ENCODE measurements around the gene ESPN. TPM values are rescaled to one million over a fixed set of nuclear protein-coding genes. Genes with fewer than 3 reads are reported as not detected.
"Not testable (repeated sequence)": the region's sequence is repeated elsewhere in the genome, so short reads cannot be mapped to it uniquely, and the experiment has no call there.

Gene ESPN
- total and polyA plus RNA-seq, 10 of the 15 experiments (the other 5 are each of a cell fraction or from before 2014, with no cell fraction given) = 0.18 to 0.71 (median 0.59) TPM; not detected in 7

DNA sequence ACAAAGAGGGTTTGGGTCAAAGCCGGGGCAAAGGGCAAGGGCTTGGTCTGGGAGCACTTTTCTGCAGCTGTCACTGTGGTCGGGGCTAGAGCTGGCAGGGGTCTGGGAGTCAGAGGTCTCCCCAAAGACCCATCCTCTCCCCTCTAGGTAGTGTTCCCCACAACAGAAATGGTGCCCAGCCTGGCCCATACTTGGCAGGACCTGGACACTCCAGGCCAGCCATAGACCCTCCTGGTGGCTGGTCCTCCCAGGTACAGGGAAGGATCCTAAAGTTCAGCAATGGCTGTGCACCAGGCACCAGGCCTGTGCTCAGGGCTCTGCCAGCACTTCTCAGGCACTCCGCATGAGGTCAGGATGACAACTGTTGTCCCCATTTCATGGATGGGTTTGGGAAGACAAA is 11.0 kb downstream of the ESPN start:
- peaks cover 4% of the 10 kb centered on the region for H4K20me1 ChIP-seq (ENCODE audit: control insufficient read depth, insufficient read depth)
- no peak overlapping the region for H3K4me3 ChIP-seq
- intact Hi-C loops (cut with micrococcal nuclease; ENCODE audit: unreplicated experiment) = no loop called here
- WGBS (ENCODE audit: insufficient coverage, insufficient replicate concordance, low lambda C conversion rate, missing lambda C conversion rate) = 43% methylated on average over 2 of the region's 3 CpGs
- H3K9ac ChIP-seq (ENCODE audit: control insufficient read depth, insufficient read depth, low read length) = no peak overlapping the region
- DNase-seq (ENCODE audit: low read depth, low spot score) = no peak
- CTCF ChIA-PET = interaction anchor here (0.8 kb wide), 1 partner anchor 12 kb away, joined by 4 read pairs; no protein-coding TSS in a partner anchor
- H3K4me1 ChIP-seq (ENCODE audit: control insufficient read depth, insufficient read depth, low read length) = no peaks in the 10 kb centered on the region
- no peaks in the 10 kb centered on the region for H3K9me3 ChIP-seq (replicated peaks; ENCODE audit: control insufficient read depth, insufficient read depth, low read length)
- no peak overlapping the region for H2AFZ ChIP-seq (ENCODE audit: control insufficient read depth, low read depth, low read length)
- in situ Hi-C loops (cut with MboI) = no loop called here
- no peak for FAIRE-seq
- no peaks in the 10 kb centered on the region for H3K79me2 ChIP-seq (ENCODE audit: control insufficient read depth, insufficient read depth, low read length)
- ATAC-seq = no peak
- TF ChIP-seq, protein P1, sequence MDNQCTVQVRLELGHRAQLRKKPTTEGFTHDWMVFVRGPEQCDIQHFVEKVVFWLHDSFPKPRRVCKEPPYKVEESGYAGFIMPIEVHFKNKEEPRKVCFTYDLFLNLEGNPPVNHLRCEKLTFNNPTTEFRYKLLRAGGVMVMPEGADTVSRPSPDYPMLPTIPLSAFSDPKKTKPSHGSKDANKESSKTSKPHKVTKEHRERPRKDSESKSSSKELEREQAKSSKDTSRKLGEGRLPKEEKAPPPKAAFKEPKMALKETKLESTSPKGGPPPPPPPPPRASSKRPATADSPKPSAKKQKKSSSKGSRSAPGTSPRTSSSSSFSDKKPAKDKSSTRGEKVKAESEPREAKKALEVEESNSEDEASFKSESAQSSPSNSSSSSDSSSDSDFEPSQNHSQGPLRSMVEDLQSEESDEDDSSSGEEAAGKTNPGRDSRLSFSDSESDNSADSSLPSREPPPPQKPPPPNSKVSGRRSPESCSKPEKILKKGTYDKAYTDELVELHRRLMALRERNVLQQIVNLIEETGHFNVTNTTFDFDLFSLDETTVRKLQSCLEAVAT (IDR thresholded peaks at IDR 0.05) = no peak
- no peak overlapping the region for H3K27ac ChIP-seq (ENCODE audit: control insufficient read depth, insufficient read depth)
- H3K36me3 ChIP-seq (ENCODE audit: control insufficient read depth in 2 of 2, insufficient read depth in 2 of 2, low read length in 1 of 2) = no peaks in the 10 kb centered on the region
- RAD21 ChIA-PET (ENCODE audit: unreplicated experiment) = no interaction called here
- BruUV-seq (replicated peaks) = no TSS peak
- H3K27me3 ChIP-seq (replicated peaks in 1 of 2; ENCODE audit: control insufficient read depth in 2 of 2, insufficient read depth in 2 of 2, low read length in 1 of 2) = no peaks in the 10 kb centered on the region
- no peak overlapping the region for H3K4me2 ChIP-seq (ENCODE audit: control insufficient read depth, insufficient read depth)
- POLR2A ChIA-PET = interaction anchor here (0.6 kb wide), 1 partner anchor 71 kb away, joined by 3 read pairs; no protein-coding TSS in a partner anchor
- SMC1A ChIA-PET (ENCODE audit: uncharacterized antibody, unreplicated experiment) = no interaction called here

GRCh38 chr1:6436277-6436676 is 11.7 kb downstream of the ESPN start:
- SMC1A ChIA-PET (ENCODE audit: uncharacterized antibody, unreplicated experiment) = not testable (repeated sequence)
- CTCF ChIA-PET = interaction anchor here (0.8 to 5.3 kb wide), 3 partner anchors 13 to 190 kb away, joined by 4 to 86 read pairs (median 29); no protein-coding TSS in a partner anchor
- POLR2A ChIA-PET = interaction anchor here (0.5 kb wide), 1 partner anchor 144 kb away, joined by 3 read pairs; the partner anchor contains the start of gene ZBTB48

More at GRCh38 chr1:6436277-6436676, 11.7 kb downstream of the ESPN start:
- H3K9me3 ChIP-seq (replicated peaks; ENCODE audit: control insufficient read depth, insufficient read depth, low read length); H3K9ac ChIP-seq (ENCODE audit: control insufficient read depth, insufficient read depth, low read length); H3K27me3 ChIP-seq (replicated peaks in 1 of 2; ENCODE audit: control insufficient read depth in 2 of 2, insufficient read depth in 2 of 2, low read length in 1 of 2); H3K4me3 ChIP-seq; in situ Hi-C loops (cut with MboI); H3K36me3 ChIP-seq (ENCODE audit: control insufficient read depth in 2 of 2, insufficient read depth in 2 of 2, low read length in 1 of 2); H3K4me1 ChIP-seq (ENCODE audit: control insufficient read depth, insufficient read depth, low read length); H3K79me2 ChIP-seq (ENCODE audit: control insufficient read depth, insufficient read depth, low read length); H2AFZ ChIP-seq (ENCODE audit: control insufficient read depth, low read depth, low read length); H3K27ac ChIP-seq (ENCODE audit: control insufficient read depth, insufficient read depth); FAIRE-seq; ATAC-seq; DNase-seq (ENCODE audit: low read depth, low spot score); H4K20me1 ChIP-seq (ENCODE audit: control insufficient read depth, insufficient read depth); BruUV-seq (replicated peaks); H3K4me2 ChIP-seq (ENCODE audit: control insufficient read depth, insufficient read depth); intact Hi-C loops (cut with micrococcal nuclease; ENCODE audit: unreplicated experiment): not testable (repeated sequence)
- WGBS (ENCODE audit: insufficient coverage, insufficient replicate concordance, low lambda C conversion rate, missing lambda C conversion rate) = 2% methylated on average over 3 of the region's 3 CpGs
- RAD21 ChIA-PET (ENCODE audit: unreplicated experiment) = interaction anchor here (4.2 kb wide), 1 partner anchor 14 kb away, joined by 44 read pairs; no protein-coding TSS in a partner anchor

Measured in GM12878 (cell line).